ENCODE results near the gene HIVEP1. TPM values are rescaled to one million over a fixed set of nuclear protein-coding genes. Genes with fewer than 3 reads are reported as not detected.

HIVEP1 gene
- total and polyA plus RNA-seq, 2 of the 13 experiments (the other 11 are each of a cell fraction or from before 2014, with no cell fraction given) = 7.4 to 9.9 TPM

- TF ChIP-seq, protein P1, sequence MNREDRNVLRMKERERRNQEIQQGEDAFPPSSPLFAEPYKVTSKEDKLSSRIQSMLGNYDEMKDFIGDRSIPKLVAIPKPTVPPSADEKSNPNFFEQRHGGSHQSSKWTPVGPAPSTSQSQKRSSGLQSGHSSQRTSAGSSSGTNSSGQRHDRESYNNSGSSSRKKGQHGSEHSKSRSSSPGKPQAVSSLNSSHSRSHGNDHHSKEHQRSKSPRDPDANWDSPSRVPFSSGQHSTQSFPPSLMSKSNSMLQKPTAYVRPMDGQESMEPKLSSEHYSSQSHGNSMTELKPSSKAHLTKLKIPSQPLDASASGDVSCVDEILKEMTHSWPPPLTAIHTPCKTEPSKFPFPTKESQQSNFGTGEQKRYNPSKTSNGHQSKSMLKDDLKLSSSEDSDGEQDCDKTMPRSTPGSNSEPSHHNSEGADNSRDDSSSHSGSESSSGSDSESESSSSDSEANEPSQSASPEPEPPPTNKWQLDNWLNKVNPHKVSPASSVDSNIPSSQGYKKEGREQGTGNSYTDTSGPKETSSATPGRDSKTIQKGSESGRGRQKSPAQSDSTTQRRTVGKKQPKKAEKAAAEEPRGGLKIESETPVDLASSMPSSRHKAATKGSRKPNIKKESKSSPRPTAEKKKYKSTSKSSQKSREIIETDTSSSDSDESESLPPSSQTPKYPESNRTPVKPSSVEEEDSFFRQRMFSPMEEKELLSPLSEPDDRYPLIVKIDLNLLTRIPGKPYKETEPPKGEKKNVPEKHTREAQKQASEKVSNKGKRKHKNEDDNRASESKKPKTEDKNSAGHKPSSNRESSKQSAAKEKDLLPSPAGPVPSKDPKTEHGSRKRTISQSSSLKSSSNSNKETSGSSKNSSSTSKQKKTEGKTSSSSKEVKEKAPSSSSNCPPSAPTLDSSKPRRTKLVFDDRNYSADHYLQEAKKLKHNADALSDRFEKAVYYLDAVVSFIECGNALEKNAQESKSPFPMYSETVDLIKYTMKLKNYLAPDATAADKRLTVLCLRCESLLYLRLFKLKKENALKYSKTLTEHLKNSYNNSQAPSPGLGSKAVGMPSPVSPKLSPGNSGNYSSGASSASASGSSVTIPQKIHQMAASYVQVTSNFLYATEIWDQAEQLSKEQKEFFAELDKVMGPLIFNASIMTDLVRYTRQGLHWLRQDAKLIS (CRISPR knock-in tag; IDR thresholded peaks at IDR 0.05) = no peak
- TF ChIP-seq ZNF292 (CRISPR knock-in tag; IDR thresholded peaks at IDR 0.05; ENCODE audit: borderline replicate concordance, low read depth) = peak; percentile 88; the same call in 1 of the 2 replicates
- TF ChIP-seq GMEB2 (CRISPR knock-in tag; IDR thresholded peaks at IDR 0.05; ENCODE audit: low read depth) = no peak
- TF ChIP-seq, protein P2, sequence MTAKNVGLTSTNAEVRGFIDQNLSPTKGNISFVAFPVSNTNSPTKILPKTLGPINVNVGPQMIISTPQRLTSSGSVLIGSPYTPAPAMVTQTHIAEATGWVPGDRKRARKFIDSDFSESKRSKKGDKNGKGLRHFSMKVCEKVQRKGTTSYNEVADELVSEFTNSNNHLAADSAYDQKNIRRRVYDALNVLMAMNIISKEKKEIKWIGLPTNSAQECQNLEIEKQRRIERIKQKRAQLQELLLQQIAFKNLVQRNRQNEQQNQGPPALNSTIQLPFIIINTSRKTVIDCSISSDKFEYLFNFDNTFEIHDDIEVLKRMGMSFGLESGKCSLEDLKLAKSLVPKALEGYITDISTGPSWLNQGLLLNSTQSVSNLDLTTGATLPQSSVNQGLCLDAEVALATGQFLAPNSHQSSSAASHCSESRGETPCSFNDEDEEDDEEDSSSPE (CRISPR knock-in tag; IDR thresholded peaks at IDR 0.05) = no peak
- no peak for TF ChIP-seq ATRX (CRISPR knock-in tag; IDR thresholded peaks at IDR 0.05; ENCODE audit: borderline replicate concordance)
- no peak for TF ChIP-seq DBP (CRISPR knock-in tag; IDR thresholded peaks at IDR 0.05; ENCODE audit: not compliant biosample characterization)
- no peak for TF ChIP-seq BRD4 (CRISPR knock-in tag; IDR thresholded peaks at IDR 0.05)
- TF ChIP-seq MIER3 (CRISPR knock-in tag; IDR thresholded peaks at IDR 0.05; ENCODE audit: borderline replicate concordance) = 0 out of 2 replicates have a peak, but pooled peaks have one; percentile 21
- TF ChIP-seq ZNF737 (CRISPR knock-in tag; IDR thresholded peaks at IDR 0.05; ENCODE audit: borderline replicate concordance) = no peak
- TF ChIP-seq, protein P3, sequence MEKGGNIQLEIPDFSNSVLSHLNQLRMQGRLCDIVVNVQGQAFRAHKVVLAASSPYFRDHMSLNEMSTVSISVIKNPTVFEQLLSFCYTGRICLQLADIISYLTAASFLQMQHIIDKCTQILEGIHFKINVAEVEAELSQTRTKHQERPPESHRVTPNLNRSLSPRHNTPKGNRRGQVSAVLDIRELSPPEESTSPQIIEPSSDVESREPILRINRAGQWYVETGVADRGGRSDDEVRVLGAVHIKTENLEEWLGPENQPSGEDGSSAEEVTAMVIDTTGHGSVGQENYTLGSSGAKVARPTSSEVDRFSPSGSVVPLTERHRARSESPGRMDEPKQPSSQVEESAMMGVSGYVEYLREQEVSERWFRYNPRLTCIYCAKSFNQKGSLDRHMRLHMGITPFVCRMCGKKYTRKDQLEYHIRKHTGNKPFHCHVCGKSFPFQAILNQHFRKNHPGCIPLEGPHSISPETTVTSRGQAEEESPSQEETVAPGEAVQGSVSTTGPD (CRISPR knock-in tag; IDR thresholded peaks at IDR 0.05) = no peak
- TF ChIP-seq ZNF230 (CRISPR knock-in tag; IDR thresholded peaks at IDR 0.05) = no peak
- no peak for TF ChIP-seq MZF1 (CRISPR knock-in tag; IDR thresholded peaks at IDR 0.05; ENCODE audit: borderline replicate concordance)
- TF ChIP-seq AGO2 (optimal IDR thresholded peaks at IDR 0.05; ENCODE audit: low read depth, low read length) = peak; percentile 50
- TF ChIP-seq TCF7L2 (IDR thresholded peaks at IDR 0.05; ENCODE audit: low read depth, low read length) = no peak
- TF ChIP-seq CENPBD1 (CRISPR knock-in tag; IDR thresholded peaks at IDR 0.05; ENCODE audit: borderline replicate concordance, low read depth) = no peak
- no peak for TF ChIP-seq SUZ12 (IDR thresholded peaks at IDR 0.05; ENCODE audit: low read depth, low read length)
Measured at GRCh38 chr6:12012558-12013306, 620 bp downstream of the HIVEP1 start (continued).

Data from HepG2 (cell line).